Right lobe of liver (tissue), 4 donors: ENCODE results near the gene LPAR4.

ENCODE experiments used
- POLR2A ChIP-seq: fragments of 450-650 bp; IDR thresholded peaks from one replicate; pipeline ENCODE4 v1.6.1; 2017; ENCODE audit warnings: antibody characterized with exemption, mild to moderate bottlenecking
- TF ChIP-seq, protein P1 (sequence below), 4 donors: fragments of 200-600 bp in 3 of 4; fragments of 450-650 bp in 1 of 4; IDR thresholded peaks; one replicate each; pipeline versions ENCODE4 v1.5.1 to v1.8.0; 2016 to 2022; ENCODE audit warnings: antibody characterized with exemption in 4 of 4, mild to moderate bottlenecking in 2 of 4
- donor health status: DM: no; HTN: no; CAD: no.
- donor health status: DM: no; HTN: no; CAD: no.
- donor health status: DM: no; HTN: yes; CAD: no.

DNA sequence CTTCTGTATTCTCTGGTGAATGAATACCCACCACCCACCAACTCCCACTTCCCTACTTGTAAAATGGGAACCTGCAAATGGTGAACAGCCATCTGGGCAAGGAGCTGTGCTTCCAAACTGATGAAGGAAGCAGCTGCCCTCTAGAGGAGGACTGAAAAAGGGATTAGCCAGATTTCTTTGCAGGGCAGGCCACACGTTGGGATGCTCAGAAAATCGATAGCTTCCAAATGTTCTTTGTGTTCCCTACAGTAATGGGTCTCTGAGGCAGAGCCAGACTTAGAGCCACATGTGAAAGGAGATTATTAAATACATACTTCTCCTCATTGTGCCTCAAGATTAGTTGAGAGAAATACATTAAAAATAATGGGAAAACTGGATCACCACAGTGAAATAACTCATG is 39.3 kb upstream of the LPAR4 start:
- TF ChIP-seq, protein P1, sequence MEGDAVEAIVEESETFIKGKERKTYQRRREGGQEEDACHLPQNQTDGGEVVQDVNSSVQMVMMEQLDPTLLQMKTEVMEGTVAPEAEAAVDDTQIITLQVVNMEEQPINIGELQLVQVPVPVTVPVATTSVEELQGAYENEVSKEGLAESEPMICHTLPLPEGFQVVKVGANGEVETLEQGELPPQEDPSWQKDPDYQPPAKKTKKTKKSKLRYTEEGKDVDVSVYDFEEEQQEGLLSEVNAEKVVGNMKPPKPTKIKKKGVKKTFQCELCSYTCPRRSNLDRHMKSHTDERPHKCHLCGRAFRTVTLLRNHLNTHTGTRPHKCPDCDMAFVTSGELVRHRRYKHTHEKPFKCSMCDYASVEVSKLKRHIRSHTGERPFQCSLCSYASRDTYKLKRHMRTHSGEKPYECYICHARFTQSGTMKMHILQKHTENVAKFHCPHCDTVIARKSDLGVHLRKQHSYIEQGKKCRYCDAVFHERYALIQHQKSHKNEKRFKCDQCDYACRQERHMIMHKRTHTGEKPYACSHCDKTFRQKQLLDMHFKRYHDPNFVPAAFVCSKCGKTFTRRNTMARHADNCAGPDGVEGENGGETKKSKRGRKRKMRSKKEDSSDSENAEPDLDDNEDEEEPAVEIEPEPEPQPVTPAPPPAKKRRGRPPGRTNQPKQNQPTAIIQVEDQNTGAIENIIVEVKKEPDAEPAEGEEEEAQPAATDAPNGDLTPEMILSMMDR (IDR thresholded peaks at IDR 0.05) = peak; percentile 44 to 64 (median 49)
- TF ChIP-seq POLR2A = no peak
